Epithelial cell of esophagus (primary cell): ENCODE results near the gene STRADA.

Source experiments
- DNase-seq: peaks from one replicate; pipeline ENCODE4 v3.0.0; 2010; ENCODE audit warnings: low read depth
- H3K4me3 ChIP-seq: 2 replicates; pipeline ENCODE4 v1.5.1; 2011; ENCODE audit warnings: mild to moderate bottlenecking, low read length, control low read depth
- TF ChIP-seq, protein P1 (sequence below): IDR thresholded peaks from 2 replicates; pipeline ENCODE4 v1.5.1; 2011; ENCODE audit warnings: low read depth, mild to moderate bottlenecking, low read length, control low read depth, inconsistent platforms; ENCODE audit not compliant: insufficient read depth; ENCODE audit errors: missing control alignments

Gene STRADA

DNA sequence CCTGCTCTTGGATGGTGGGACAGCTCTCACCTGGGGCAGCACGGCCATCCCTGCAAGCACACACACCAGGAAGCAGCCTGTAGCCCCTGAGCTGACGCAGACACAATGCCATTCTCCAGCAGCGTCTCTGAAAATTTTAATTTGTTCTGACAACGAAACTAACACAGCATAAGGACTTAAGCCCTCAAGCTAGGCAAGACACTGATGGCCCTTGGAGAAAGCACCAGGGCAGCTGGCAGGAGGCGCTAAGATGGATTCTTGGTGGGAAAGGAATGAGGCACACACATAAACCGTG lies 38.9 kb downstream of the STRADA start:
- TF ChIP-seq, protein P1, sequence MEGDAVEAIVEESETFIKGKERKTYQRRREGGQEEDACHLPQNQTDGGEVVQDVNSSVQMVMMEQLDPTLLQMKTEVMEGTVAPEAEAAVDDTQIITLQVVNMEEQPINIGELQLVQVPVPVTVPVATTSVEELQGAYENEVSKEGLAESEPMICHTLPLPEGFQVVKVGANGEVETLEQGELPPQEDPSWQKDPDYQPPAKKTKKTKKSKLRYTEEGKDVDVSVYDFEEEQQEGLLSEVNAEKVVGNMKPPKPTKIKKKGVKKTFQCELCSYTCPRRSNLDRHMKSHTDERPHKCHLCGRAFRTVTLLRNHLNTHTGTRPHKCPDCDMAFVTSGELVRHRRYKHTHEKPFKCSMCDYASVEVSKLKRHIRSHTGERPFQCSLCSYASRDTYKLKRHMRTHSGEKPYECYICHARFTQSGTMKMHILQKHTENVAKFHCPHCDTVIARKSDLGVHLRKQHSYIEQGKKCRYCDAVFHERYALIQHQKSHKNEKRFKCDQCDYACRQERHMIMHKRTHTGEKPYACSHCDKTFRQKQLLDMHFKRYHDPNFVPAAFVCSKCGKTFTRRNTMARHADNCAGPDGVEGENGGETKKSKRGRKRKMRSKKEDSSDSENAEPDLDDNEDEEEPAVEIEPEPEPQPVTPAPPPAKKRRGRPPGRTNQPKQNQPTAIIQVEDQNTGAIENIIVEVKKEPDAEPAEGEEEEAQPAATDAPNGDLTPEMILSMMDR = no peak
- no peak for DNase-seq
- no peak overlapping the region for H3K4me3 ChIP-seq

DNA sequence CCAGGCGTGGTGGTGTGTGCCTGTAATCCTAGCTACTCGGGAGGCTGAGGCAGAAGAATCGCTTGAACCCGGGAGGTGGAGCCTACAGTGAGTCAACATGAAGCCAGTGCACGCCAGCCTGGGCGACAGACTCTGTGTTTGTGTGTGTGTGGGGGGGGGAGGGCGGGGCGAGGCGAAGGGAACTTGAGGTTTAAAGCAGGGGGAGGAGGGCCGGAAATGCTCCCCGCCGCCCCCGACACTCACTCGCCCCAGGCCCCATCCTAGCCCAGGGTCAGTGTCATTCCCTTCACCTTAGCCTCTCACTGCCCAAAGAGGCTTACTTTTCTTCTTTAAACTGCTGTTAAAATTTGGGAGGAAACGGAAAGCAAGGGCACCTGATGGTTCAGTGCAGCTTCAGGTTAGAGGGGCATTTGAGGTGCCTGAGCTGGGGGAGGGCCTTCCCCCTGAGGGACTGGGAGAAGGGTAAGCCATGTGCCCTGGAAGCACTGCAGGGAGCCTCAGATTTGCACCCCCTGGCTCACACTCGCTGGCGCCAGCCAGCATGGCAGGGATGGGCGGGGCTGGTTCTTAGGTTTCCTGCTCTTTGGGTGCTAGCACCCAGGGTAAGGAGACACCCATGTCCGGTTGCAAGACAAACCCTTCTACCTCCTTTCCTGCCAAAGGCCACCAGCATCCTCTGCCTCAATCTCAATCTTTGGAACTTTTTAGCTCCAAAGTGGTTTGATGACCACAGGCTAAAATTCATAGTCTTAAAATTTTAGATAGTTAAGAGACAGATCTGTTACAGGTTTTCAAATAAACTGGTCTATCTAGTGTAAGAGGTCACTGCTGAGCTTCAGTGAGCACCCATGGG lies 39.5 kb downstream of the STRADA start:
- TF ChIP-seq, protein P1 = no peak
- DNase-seq = no peak
- no peak overlapping the region for H3K4me3 ChIP-seq

DNA sequence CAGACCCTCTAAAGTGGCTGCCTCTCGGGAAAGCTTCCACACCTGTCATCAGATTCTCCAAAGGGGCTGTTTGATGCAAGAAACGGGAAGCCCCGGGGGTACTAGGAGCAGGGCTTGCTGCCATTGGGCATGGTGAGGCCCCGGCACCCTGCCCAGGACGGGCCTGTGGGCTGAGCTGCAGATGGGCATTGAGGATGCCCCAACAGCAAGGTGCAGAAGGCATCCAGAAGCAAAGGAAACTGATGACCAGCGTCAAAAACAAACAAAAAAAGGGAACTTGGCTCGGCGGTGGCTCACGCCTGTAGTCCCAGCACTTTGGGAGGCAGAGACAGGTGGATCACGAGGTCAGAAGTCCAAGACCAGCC lies 40.2 kb downstream of the STRADA start:
- DNase-seq = no peak
- TF ChIP-seq, protein P1 = no peak
- H3K4me3 ChIP-seq = no peak overlapping the region

DNA sequence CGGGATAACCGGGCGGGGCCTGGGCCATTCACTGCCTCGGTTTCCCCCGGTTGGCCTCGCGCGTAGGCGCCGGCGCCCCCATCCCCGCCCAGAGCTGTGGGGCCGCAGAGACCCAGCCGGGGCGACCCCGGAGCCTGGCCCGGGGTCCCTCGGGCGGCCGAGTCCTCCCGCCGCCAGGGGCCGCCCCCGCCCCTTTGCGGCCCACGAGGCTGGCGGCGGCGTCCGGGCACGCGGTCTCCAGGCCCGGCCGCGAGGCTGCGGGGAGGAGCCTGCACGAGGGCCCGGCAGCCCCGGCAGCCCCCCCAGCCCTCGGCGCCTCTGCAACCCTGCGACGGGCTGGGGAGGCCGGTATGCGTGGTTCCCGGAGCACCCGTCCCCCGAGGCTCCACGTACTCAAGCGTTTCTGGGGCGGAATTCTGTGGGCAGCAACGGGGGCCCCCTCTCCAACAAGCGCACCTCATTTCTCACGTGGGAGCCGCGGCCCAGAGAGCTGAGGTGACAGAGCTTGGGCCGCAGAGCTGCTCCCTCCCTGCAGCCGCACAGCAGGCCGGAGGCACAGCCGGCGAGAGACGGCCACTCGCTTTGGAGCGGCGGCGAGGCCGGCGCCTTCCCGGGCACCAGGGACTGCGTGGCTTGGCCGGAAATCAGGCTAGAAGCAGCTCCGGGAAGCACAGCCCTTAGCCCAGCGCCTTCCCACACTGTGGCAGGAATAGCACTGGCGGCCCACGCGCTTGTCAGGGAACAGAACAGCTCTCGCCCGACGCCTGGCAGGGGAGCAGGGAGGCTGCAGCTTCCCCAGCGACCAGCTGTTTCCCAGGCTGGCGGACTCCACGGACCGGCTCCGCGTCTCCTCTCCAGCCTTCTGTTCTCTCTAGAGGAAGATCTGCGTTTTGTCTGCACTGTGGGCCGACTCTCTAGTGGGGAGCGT lies 40.8 kb downstream of the STRADA start:
- DNase-seq = no peak
- TF ChIP-seq, protein P1 = no peak
- H3K4me3 ChIP-seq = peak overlapping the region; percentile 14

DNA sequence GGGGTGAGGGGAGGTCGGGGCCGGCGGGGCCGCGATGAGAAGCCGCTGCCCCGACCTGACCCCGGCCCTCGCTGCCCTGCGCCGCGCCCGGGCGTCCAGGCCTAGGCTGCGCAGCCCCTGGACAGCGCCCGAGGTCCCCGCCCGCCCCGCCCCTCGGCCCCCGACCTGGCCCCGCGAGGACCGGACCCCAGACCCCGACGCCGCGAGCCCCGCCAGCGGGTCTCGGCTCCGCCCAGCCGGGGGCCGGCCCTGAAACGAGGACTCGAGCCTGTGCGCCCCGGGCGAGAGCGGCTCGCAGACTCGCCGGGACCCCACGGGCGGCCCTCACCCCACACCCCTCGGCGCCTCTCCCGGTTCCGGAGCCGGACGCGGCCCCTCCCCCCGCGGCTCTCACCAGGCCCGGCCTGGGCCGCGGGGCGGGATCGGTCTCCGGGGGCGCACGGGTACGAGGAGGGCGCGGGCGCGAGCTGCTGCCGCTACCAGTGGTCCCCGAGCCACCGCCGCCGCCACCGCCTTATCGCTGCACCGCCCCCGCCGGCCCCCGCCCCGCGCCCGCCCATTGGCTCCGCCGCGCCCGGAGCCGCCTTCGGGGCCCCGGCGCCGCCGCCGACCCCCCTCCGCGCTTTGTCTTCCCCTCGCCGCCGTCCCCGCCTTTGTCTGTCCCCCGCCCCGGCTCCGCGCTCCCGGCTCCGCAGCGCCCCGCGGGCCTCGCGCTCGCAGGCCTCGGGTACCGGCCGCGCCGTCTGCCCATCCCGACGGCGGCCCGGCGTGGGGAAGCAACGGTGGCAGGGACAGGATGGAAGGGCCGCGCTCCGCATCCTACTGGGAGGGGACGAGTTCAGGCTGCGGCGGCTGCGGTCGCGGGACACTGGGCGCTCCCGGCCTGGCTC lies 41.7 kb downstream of the STRADA start, which contains the start of gene LIMD2:
TSS of gene LIMD2 (minus strand) at position 488 of the 890 bp plus-strand sequence. CDS start 827 bp downstream, outside the sequence.
- TF ChIP-seq, protein P1 = no peak
- H3K4me3 ChIP-seq = peak within 1 kb of the TSS; percentile 16
- DNase-seq = no peak

DNA sequence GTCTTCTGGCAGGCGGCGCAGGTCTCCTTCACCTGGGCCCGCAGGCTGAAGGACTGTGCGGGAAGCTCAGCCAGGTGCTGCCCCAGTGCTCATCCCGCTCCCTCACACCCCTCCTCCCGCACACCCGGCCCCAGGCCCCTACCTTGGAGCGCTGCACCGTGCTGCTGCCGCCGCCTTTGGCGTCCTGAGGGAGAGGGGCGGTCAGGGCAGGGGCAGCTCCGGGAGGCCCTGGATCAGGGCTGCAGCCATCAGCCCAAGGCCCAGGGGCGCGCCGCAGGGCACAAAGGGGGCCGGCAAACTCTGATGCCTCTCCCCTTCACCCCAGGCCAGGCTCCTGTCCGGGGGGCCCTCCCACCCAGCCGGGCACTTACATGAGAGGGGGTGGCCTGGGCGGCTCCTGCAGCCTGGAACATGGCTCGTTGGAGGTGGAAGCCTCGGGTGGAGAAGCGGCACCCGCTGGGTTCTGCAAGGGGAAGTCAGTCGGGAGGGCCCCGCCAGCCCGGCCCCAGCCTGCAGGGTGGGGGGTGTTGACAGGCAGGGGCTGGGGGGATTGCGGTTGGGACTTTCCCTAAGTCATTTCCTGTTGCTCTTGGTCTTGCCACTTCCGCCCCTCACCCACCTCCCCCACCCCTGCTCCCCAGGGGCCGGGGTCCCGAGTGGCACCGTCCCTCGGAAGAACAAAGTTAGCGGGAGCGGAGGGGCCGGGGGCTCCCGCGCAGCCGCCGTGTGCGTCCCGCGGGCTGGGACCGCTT lies 42.5 kb downstream of the STRADA start:
- H3K4me3 ChIP-seq = no peak overlapping the region
- no peak for DNase-seq
- TF ChIP-seq, protein P1 = no peak
